Activated CD8-positive, alpha-beta memory T cell treated with anti-CD3 and anti-CD28 coated beads, Interleukin-2, amount 50 U/mL, for 1 hour (primary cell): ENCODE data around the gene TENT4B.
"Not testable (repeated sequence)": the region's sequence is repeated elsewhere in the genome, so short reads cannot be mapped to it uniquely, and the experiment has no call there.

ENCODE experiments used
- DNase-seq: peaks from one replicate; pipeline ENCODE4 v3.0.0-alpha.2; 2020; ENCODE audit errors: extremely low read depth

TENT4B gene

GRCh38 chr16:50234771-50235556 lies 81.9 kb downstream of the TENT4B start:
- no peak for DNase-seq

DNA sequence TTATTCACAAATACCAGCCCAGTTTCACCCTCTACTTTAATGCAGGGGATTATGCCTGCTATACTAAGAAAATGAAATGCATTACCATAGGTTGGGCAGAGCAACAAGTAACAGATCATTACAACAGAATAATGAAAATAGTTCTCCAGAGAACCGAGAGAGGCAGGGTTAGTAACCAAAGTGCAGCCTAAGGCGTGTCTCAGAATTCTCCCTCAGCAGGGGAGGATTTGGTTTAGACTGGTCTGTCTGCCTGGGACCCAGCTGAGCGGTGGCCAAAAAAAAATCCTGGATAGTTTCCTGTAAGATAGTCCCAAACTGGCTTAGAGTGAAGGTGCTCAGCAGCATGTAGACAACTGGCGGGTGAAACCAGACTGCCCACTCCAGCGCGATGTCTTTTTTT lies 82.5 kb downstream of the TENT4B start:
- no peak for DNase-seq

DNA sequence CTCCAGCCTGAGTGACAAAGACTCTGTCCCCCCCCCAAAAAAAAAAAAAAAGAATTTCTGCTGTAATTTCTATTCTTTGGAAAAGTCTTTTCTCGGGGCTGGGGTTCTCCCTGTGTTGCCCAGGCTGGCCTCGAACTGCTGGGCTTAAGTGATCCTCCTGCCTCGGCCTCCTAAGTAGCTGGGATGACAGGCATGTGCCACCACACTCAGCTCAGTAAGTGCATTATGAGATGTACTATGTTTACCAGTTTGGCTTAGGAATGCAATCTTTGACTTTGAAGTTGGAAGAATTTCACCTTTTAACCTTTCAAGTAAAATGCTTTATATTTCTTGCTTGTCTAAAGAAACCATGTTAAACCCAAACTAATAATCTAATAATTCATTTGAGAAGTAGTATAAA lies 85.2 kb downstream of the TENT4B start:
- no peak for DNase-seq

DNA sequence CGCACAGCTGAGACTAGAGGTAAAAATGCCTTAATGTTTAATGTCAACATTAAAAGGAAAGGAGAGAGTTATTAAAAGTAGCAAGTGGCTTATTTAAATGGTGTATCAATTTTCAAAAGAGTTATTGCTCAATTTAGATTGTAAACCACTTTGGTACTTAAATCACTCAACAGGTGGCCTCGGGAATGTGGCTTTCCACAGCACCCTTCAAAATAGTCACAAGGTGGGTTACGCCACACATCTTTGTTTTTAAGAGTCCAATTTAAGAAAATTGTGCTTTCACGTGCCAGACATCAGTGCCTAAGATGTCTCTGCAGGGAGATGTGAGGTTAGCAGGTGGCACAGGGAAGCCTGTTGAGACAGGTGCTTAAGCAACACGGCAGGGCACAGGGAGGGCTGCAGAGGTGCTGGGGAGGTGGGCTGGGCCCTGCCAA lies 85.8 kb downstream of the TENT4B start:
- DNase-seq: no peak

- DNase-seq: not testable (repeated sequence)
Observed at GRCh38 chr16:50243024-50243423, 89.9 kb downstream of the TENT4B start.

- DNase-seq: no peak
Observed at GRCh38 chr16:50244140-50244503, 91.0 kb downstream of the TENT4B start.

- DNase-seq: no peak
Observed at GRCh38 chr16:50244504-50245416, 91.7 kb downstream of the TENT4B start.

DNA sequence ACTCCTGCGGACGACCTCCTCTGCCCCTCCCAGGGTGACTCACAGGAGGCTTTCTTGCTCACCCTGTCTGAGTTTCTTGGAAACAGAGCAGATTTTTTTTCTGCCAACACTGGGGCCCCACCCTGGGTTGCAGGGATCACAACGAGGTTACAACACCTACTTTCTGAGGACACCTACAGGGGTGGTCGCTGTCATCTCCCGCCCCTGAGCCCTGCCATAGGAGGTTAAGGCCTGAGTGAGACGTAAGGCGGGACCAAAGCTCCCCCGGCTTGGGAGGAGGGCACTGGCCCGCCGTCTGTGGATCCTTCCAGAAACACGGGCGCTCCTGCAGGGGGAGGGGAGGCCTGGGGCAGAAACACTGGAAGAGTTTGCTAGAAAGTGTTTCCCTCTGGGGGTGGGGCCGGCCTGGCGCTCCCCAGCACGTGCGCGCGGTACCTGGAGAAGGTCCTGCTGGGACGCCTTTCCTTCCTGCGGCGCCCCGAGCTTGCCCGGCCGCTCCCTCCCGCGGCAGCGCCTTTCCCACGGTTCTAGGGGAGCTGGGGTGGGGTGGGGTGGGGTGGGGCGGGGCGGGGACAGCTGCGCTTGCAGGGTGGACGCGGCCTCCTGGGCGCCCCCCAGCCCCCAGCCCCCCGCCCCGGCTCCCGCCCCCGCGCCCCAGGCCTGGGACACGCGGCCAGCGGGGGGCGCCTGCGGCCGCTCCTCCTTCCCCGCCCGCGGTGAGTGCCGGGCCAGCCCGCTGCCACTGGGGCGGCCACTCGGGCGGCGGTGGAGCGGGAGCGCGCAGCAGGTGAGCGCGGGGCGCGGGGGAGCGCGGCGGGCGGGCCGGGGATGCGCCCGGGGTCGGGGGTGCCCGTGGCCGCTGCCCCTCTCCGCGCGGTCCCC lies 92.6 kb downstream of the TENT4B start:
- DNase-seq: no peak

DNA sequence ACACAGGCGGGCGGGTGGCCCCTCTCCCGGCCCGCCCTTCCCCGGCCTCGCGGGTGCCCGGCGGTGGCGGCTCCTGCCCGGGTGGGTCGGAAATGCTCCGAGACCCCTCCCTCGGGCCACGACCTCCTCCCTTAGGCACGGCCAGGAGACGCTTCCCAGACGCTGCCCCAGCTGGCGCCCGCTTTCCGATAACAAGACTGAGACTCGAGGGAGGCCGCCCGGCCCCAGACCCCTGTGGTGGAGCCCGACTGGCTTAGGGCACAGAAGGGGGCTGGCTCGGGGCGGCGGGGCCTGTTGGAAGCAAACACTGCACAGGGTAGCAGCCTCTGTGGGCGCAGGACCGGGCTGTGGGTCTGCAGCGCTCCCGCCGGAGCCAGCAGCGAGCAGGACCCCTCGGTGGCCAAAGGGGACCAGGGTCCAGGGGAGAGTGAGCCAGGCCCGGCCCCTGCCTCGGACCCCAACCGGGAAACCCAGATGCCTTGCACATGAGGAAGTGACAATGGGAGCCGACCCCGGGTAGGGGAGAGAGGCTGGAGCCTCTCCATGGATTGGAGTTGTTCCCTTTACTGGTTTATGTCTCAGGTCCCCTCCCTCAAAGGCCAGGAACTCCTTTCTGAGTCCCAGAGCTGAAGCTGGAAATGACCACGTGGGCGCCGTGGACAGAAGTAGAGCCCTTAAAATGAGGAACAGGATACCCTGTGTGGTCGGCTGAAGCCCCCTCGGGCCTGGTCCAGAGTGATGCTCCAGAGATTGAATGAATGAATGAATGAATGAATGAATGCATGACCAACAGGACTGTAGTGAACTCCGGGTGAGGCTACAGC lies 93.4 kb downstream of the TENT4B start:
- DNase-seq: no peak

GRCh38 chr16:50247123-50247905 lies 94.2 kb downstream of the TENT4B start:
- no peak for DNase-seq

- no peak for DNase-seq
Observed at GRCh38 chr16:50247906-50248608, 95.0 kb downstream of the TENT4B start.

- DNase-seq: no peak
Observed at GRCh38 chr16:50248845-50249244, 95.7 kb downstream of the TENT4B start.

DNA sequence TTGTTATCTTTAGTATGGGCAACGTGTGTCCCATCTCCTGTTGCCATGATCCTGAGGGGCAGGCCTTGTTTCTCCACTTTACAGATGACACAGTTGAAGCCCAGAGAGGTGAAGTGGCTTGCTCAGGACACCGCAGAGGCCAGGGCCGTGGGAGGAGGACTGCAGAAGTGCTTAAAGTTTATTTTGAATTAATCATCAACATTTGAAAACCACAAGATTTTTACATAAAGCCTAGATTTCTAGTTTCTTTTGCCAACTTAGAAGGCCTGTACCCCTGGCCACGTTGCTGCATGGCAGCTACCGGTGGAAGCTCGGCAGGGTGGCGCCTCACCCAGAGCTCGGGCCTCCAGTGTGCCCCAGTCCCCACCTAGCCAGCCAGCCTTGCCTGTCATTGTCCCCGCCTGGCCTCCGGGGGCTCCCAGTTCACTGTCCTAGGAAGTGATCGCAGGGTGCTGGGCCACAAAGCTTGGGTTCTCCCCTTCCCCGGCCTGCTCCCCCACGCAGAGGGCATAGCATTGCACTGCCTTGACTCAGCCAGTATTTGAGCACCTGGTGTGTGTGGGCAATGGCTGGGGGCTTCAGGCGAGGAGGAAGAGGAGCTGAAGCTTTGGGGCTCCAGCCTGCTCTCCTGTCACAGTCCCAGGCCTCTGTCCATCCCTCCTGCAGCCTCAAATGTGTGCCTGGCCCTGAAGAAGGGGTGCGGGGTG lies 98.4 kb downstream of the TENT4B start:
- no peak for DNase-seq

GRCh38 chr16:50252082-50252611 lies 99.0 kb downstream of the TENT4B start:
- no peak for DNase-seq

DNA sequence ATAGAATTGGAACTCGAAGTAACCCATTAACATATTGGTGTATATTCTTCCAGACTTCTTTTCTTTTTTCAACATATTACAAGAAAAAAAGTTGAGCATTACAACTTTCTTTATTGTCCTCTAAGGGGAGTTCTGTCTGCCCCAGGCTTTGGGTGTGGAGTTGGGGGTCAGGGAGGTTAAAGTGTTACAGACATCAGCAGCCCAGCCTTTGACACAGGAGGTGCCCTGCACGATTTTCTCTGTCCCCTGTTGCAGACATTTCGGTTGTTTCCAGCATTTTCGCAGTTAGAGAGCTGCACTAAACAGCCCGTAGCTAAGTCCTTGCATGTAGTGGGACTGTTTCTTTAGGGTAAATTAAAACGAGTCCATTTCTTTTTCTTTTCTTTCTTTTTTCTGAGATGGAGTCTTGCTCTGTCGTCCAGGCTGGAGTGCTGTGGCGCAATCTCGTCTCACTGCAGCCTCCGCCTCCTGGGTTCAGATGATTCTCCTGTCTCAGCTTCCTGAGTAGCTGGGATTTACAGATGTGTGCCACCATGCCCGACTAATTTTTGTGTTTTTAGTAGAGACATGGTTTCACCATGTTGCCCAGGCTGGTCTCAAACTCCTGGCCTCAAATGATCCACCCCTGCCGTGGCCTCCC lies 99.9 kb downstream of the TENT4B start:
- DNase-seq: no peak

DNA sequence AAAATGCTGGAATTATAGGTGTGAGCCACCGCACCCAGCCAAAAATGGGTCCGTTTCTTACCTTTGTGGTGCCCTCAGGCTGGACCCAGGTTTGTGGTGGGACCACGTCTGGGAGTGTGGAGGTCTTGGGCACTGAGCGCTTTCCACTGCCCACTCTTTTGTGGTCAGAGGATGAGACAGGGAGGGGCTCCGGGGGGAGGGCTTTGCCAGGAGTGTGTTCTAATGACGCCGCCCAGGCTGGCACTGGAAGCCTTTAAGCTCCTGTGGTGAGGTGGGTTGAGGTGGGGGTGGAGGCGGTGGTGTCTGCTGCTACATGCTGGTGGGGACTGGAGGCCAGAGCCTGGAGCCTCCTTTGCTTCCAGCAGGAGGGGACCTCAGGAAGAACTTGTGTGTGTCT lies 100.4 kb downstream of the TENT4B start:
- no peak for DNase-seq

DNA sequence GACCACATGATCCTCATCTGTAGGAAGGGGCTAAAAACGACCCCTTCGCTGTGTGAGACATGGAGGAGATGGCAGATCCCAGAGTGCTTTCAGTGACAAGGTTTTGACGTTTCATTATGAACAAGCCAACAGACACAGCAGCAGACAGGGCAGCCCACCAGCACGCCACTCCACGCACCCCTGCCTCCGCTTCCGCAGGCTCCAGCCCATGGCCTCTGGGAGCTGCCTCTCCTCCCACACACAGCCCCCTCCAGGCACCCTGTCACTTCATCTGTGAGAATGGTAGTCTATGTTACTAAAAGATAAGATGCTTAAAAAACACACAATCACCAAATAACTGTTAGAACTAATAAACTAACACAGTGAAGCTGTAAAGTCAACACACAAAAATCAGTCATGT lies 101.0 kb downstream of the TENT4B start:
- no peak for DNase-seq

GRCh38 chr16:50255538-50255937 lies 102.4 kb downstream of the TENT4B start:
- no peak for DNase-seq
